Caco-2 (cell line): ENCODE results near the gene XKR7. TPM values are rescaled to one million over a fixed set of nuclear protein-coding genes. Genes with fewer than 3 reads are reported as not detected.

Source experiments
- BruUV-seq: library from RNA; stranded (reverse); fragments of 400-500 nt; replicated peaks from 2 replicates; lab custom pipeline; 2021; lab: Mats Ljungman, UMichigan
- CTCF ChIA-PET: fragments of 300-600 bp; sonication (Branson Sonifier 250); formaldehyde crosslinking; loops from one replicate; lab custom pipeline; 2022; ENCODE audit warnings: antibody characterized with exemption; lab: Charles Lee
- POLR2A ChIA-PET: fragments of 300-600 bp; sonication (Branson Sonifier 250); formaldehyde crosslinking; loops from one replicate; lab custom pipeline; 2022; ENCODE audit warnings: antibody characterized with exemption; lab: Charles Lee
- DNase-seq, 2 experiments: peaks; one replicate each; pipeline versions ENCODE4 v3.0.0 to v3.0.0-alpha.2; 2020 to 2022
- H3K27me3 ChIP-seq: replicated peaks from 2 replicates; pipeline ENCODE4 v1.6.0; 2011; ENCODE audit warnings: low read length; ENCODE audit not compliant: control insufficient read depth, insufficient read depth
- H3K36me3 ChIP-seq: 2 replicates; pipeline ENCODE4 v1.5.1; 2011; ENCODE audit warnings: low read length; ENCODE audit not compliant: control insufficient read depth, insufficient read depth
- H3K4me1 ChIP-seq: fragments of 250-450 bp; sonication (Bioruptor Pico); 2 replicates; pipeline ENCODE4 v1.5.1; 2020; ENCODE audit warnings: mild to moderate bottlenecking
- H3K4me3 ChIP-seq: 2 replicates; pipeline ENCODE4 v1.5.1; 2011; ENCODE audit warnings: low read depth, mild to moderate bottlenecking, control low read depth, low read length
- H3K9me3 ChIP-seq: fragments of 250-450 bp; sonication (Bioruptor Pico); 2 replicates; pipeline ENCODE4 v1.5.1; 2020; ENCODE audit warnings: mild to moderate bottlenecking, moderate library complexity
- H3K27ac Mint-ChIP-seq: one replicate; pipeline ENCODE4 v1.8.0; 2022; ENCODE audit warnings: mixed read lengths; ENCODE audit not compliant: unreplicated experiment
- H3K27me3 Mint-ChIP-seq: one replicate; pipeline ENCODE4 v1.8.0; 2022; ENCODE audit warnings: mixed read lengths; ENCODE audit not compliant: insufficient read depth, unreplicated experiment
- H3K36me3 Mint-ChIP-seq: one replicate; pipeline ENCODE4 v1.8.0; 2022; ENCODE audit warnings: mild to moderate bottlenecking, mixed read lengths; ENCODE audit not compliant: insufficient read depth, unreplicated experiment
- H3K4me1 Mint-ChIP-seq: one replicate; pipeline ENCODE4 v1.8.0; 2022; ENCODE audit warnings: low read depth, mixed read lengths; ENCODE audit not compliant: unreplicated experiment
- H3K4me3 Mint-ChIP-seq: one replicate; pipeline ENCODE4 v1.8.0; 2022; ENCODE audit warnings: mild to moderate bottlenecking, moderate library complexity, mixed read lengths; ENCODE audit not compliant: unreplicated experiment
- H3K9me3 Mint-ChIP-seq: one replicate; pipeline ENCODE4 v1.8.0; 2022; ENCODE audit warnings: mixed read lengths; ENCODE audit not compliant: unreplicated experiment
- intact Hi-C: fragments of 100-400 bp; cut with micrococcal nuclease; formaldehyde crosslinking; loops from one replicate; pipeline ENCODE4 v1.10.0; 2022; ENCODE audit not compliant: unreplicated experiment
- total RNA-seq: library from RNA; stranded (reverse); gene quantifications from 2 replicates; pipeline ENCODE4 v1.2.3, GENCODE V29; 2022
- TF ChIP-seq, protein P1 (sequence below), 2 experiments: fragments of 200-600 bp in 1 of 2; IDR thresholded peaks; 1 replicate in 1 of 2; 2 replicates in 1 of 2; pipeline versions ENCODE4 v1.5.1 to v1.8.0; 2011 to 2022; ENCODE audit warnings: antibody characterized with exemption in 1 of 2, control low read depth in 1 of 2, inconsistent platforms in 1 of 2, low read depth in 1 of 2, low read length in 1 of 2, mild to moderate bottlenecking in 1 of 2, moderate library complexity in 1 of 2; ENCODE audit not compliant: insufficient read depth in 1 of 2, severe bottlenecking in 1 of 2, unreplicated experiment in 1 of 2

Gene XKR7
- total RNA-seq, 1 experiment from 2014 or later: not detected

DNA sequence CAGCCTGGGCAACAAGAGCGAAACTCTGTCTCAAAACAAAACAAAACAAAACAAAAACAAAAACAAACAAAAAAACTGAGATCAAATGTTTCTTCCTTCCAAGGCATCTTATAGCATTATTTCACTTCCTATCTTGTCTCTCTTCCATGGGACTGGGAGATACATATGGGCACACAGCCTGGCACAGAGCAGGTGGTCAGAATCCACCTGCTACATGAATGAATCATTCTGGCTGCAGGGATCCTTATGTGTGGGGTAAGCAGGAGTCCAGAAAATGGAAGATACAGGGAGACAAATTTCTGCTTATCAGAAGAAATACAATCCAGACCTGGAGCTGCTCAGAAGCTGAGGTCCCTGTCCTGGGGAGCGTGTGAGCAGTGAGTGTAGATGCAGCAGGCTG, 24.1 kb downstream of the XKR7 start:
- intact Hi-C loops: no loop called here
- no peaks in the 10 kb centered on the region for H3K36me3 ChIP-seq
- TF ChIP-seq, protein P1, sequence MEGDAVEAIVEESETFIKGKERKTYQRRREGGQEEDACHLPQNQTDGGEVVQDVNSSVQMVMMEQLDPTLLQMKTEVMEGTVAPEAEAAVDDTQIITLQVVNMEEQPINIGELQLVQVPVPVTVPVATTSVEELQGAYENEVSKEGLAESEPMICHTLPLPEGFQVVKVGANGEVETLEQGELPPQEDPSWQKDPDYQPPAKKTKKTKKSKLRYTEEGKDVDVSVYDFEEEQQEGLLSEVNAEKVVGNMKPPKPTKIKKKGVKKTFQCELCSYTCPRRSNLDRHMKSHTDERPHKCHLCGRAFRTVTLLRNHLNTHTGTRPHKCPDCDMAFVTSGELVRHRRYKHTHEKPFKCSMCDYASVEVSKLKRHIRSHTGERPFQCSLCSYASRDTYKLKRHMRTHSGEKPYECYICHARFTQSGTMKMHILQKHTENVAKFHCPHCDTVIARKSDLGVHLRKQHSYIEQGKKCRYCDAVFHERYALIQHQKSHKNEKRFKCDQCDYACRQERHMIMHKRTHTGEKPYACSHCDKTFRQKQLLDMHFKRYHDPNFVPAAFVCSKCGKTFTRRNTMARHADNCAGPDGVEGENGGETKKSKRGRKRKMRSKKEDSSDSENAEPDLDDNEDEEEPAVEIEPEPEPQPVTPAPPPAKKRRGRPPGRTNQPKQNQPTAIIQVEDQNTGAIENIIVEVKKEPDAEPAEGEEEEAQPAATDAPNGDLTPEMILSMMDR (IDR thresholded peaks at IDR 0.05; ENCODE audit: insufficient read depth in 1 of 2, low read depth in 1 of 2, low read length in 1 of 2, severe bottlenecking in 1 of 2, unreplicated experiment in 1 of 2): no peak
- H3K9me3 ChIP-seq: no peaks in the 10 kb centered on the region
- H3K4me1 ChIP-seq: no peaks in the 10 kb centered on the region
- Mint-ChIP-seq H3K4me1 (no peaks in the 10 kb centered on the region), H3K36me3 (no peaks in the 10 kb centered on the region), H3K9me3 (no peaks in the 10 kb centered on the region), H3K27me3 (peaks cover 40% of the 10 kb centered on the region), H3K27ac (no peak overlapping the region), H3K4me3 (no peak overlapping the region)
- POLR2A ChIA-PET: no interaction called here
- DNase-seq: no peak
- no peak overlapping the region for H3K4me3 ChIP-seq
- CTCF ChIA-PET: no interaction called here
- BruUV-seq: no TSS peak
- H3K27me3 ChIP-seq: peaks cover 19% of the 10 kb centered on the region

DNA sequence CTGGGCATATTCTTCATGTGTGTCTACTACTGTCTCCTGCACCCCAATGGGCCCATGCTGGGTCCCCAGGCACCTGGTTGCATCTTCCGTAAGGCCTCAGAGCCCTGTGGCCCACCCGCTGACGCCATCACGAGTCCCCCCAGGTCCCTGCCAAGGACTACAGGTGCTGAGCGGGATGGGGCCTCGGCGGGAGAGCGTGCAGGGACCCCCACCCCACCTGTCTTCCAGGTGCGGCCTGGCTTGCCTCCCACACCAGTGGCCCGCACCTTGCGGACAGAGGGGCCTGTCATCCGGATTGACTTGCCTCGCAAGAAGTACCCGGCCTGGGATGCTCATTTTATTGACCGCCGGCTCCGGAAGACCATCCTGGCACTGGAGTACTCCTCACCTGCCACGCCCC, 29.0 kb downstream of the XKR7 start:
- H3K4me1 ChIP-seq: no peaks in the 10 kb centered on the region
- Mint-ChIP-seq H3K4me1 (no peaks in the 10 kb centered on the region), H3K9me3 (no peaks in the 10 kb centered on the region), H3K27ac (no peak overlapping the region), H3K4me3 (no peak overlapping the region), H3K36me3 (no peaks in the 10 kb centered on the region), H3K27me3 (peaks cover 45% of the 10 kb centered on the region)
- intact Hi-C loops: no loop called here
- H3K27me3 ChIP-seq: peaks cover 22% of the 10 kb centered on the region
- TF ChIP-seq, protein P1 (IDR thresholded peaks at IDR 0.05; ENCODE audit: insufficient read depth in 1 of 2, low read depth in 1 of 2, low read length in 1 of 2, severe bottlenecking in 1 of 2, unreplicated experiment in 1 of 2): no peak
- ChIA-PET POLR2A (no interaction called here), CTCF (no interaction called here)
- no peaks in the 10 kb centered on the region for H3K9me3 ChIP-seq
- no peak overlapping the region for H3K4me3 ChIP-seq
- DNase-seq: no peak
- H3K36me3 ChIP-seq: no peaks in the 10 kb centered on the region
- no TSS peak for BruUV-seq

DNA sequence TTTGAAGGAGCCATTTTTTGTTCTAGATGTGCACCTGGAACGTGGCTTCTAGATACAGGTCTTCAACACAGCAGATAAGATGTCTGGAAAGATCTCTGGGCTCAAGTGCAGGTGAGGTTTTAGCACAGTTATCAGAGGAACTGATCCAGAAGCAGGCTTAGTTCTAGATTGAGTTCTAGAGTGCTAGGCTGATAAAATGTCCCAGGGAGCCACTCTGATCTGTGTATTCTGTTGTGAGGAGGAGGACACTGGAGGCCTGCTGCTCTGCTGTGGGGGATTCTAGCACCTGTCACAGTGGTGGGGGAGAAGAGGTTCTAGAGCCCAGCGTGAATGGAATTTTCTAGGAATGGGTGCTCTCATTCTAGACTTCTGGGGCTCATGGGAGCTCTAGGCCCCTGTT, 30.3 kb downstream of the XKR7 start:
- Mint-ChIP-seq H3K27me3 (peaks cover 40% of the 10 kb centered on the region), H3K36me3 (no peaks in the 10 kb centered on the region), H3K27ac (no peak overlapping the region), H3K9me3 (no peaks in the 10 kb centered on the region), H3K4me1 (no peaks in the 10 kb centered on the region), H3K4me3 (no peak overlapping the region)
- Histone ChIP-seq H3K9me3 (no peaks in the 10 kb centered on the region), H3K4me1 (no peaks in the 10 kb centered on the region), H3K27me3 (peaks cover 19% of the 10 kb centered on the region), H3K36me3 (no peaks in the 10 kb centered on the region), H3K4me3 (no peak overlapping the region)
- intact Hi-C loops: no loop called here
- BruUV-seq: no TSS peak
- ChIA-PET POLR2A (no interaction called here), CTCF (interaction anchor here (0.5 kb wide), 1 partner anchor 20 kb away, joined by 5 read pairs; no protein-coding TSS in a partner anchor)
- no peak for DNase-seq
- TF ChIP-seq, protein P1 (IDR thresholded peaks at IDR 0.05; ENCODE audit: insufficient read depth in 1 of 2, low read depth in 1 of 2, low read length in 1 of 2, severe bottlenecking in 1 of 2, unreplicated experiment in 1 of 2): no peak
